ENCODE data around the gene CDH24.

The CDH24 gene, protein sequence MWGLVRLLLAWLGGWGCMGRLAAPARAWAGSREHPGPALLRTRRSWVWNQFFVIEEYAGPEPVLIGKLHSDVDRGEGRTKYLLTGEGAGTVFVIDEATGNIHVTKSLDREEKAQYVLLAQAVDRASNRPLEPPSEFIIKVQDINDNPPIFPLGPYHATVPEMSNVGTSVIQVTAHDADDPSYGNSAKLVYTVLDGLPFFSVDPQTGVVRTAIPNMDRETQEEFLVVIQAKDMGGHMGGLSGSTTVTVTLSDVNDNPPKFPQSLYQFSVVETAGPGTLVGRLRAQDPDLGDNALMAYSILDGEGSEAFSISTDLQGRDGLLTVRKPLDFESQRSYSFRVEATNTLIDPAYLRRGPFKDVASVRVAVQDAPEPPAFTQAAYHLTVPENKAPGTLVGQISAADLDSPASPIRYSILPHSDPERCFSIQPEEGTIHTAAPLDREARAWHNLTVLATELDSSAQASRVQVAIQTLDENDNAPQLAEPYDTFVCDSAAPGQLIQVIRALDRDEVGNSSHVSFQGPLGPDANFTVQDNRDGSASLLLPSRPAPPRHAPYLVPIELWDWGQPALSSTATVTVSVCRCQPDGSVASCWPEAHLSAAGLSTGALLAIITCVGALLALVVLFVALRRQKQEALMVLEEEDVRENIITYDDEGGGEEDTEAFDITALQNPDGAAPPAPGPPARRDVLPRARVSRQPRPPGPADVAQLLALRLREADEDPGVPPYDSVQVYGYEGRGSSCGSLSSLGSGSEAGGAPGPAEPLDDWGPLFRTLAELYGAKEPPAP

DNA sequence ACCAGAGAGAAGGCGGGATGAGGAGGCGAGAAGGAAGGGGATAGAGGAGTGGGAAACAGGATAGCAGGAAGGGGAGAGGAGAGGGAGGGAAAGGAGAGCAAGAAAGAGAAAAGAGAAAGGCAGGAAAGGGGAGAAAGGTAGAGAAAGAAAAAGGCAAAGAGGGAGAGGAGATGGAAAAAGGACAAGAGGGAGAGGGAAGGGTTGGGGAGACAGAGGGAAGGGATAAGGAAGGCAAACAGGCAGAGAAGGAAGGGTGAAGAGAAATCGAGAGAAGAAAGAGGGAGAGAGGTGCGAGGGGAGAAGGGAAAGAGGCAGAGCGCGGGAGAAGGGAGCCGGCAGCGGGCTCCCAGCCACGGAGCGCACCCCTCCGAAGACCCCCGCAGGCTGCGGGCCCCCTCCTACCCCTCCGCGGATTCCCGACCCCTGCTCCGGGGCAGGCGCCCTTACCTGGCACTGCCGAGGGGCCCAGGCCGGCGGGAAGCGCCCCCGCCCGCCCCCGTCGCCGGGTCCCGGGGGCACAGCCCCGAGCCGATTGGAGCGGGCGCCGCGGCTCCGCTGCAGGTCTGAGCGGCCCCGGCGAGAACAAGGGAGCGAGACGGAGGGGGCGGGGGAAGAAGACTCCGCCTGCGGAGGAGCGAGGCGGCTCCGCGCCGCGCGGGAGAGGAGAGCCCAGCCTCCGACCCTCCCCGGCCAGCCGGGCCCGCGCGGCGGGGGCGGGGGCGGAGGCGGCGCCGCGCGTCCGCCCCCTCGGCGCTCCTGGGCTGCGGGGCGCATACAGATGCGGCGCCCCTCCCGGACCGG lies at the start of gene CDH24:
Gene CDH24 (minus strand): TSS at position 565 of the 801 bp plus-strand sequence. CDS start 1,787 bp downstream, outside the sequence.
- peak; percentile 84 for DNase-seq

DNA sequence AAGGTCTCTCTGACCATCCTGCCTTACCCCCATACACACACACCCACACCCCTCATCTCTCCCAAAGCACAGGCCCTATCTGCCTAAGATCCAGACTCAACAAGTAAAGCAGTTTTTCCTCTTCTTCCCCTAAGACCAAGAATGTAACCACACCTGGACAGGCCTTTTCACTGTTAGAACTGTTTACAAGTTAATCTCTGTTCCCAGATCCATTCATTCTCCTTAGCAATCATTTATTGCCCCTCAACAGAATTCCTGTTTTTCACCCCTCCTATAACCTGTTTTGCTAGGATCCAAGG lies 49.4 kb upstream of the CDH24 start:
- DNase-seq: no peak

DNA sequence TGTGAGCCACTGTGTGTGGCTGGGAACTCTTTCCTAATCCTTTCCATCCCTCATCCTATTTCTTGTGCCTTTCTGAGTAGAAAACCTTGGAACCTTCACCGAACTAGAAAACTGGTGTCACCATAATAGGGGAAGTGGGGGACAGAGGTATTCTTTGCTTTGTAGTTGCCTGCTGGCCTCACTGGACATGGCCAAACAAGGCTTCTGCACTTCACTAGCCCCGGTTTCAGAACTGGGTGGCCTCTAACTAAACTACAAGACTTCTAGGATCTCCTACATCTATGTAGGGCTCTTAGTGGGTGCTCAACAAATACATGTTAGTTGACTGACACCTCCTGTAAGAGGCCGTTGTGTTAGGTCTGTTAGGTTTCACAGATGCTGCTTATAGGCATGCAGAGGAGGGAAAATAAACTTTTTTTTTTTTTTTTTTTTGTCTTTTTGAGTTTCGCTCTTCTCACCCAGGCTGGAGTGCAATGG lies 48.1 kb upstream of the CDH24 start:
- no peak for DNase-seq

DNA sequence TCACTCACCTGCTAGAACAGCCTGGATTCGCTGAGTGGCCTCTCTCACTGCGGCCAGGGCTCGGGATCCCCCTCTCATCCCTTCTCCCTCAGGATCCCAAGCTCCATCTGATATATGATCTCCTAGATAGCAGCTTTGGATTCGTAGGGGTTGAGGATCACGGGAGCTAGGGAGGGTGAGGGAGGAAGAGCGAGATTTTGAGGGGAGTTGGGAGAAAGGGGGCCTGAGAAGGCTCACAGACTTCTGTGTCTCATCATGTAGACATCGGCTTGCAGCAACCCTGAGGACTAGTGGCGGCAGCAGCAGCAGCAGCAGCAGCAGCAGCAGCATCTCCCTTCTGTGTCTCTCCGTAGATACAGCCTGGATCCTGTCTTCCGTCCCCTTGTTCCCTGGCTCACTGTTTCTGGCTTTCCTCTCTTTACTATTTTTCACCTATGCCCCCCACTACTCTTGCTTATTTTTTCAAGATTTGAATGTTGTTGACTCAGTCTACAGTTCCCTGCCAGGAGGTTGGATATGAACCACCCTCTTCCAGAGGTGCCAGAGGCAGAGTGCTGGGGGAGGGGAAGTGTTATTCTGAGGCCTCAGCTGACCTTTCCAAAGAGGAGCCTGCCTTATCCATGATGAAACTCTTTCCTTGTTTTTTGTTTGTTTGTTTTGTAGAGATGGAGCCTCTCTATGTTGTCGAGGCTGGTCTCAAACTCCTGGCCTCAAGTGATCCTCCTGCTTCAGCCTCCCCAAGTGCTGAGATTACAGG lies 47.4 kb upstream of the CDH24 start, which contains the start of gene CIROP:
Gene CIROP (minus strand): TSS at position 399 of the 757 bp plus-strand sequence. CDS start 69 bp downstream, at position 330.
- no peak for DNase-seq

DNA sequence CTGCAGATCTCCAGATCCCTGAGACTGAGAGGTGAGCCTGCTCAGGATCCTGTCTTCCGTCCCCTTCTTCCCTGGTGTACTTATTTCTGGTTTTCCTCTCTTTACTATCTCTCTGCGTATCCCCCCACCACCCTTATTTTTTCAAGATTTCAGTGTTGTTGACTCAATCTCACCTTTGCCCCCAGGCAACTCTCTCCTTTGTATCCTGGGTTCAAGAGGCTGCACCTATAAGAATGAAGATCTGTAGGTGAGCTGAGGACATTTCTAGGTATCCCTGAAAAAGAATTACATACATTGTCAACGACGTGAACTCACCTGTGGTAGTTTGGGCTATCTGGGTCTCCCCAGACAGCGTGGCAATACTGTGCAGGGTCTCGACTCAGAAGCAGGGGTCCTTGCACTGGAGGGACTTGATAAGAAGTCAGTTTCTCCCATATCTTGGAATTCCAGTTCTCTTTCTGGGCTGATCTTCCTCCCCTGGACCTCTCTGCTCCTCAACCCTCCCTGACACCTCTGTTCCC lies 46.8 kb upstream of the CDH24 start:
- DNase-seq: no peak

DNA sequence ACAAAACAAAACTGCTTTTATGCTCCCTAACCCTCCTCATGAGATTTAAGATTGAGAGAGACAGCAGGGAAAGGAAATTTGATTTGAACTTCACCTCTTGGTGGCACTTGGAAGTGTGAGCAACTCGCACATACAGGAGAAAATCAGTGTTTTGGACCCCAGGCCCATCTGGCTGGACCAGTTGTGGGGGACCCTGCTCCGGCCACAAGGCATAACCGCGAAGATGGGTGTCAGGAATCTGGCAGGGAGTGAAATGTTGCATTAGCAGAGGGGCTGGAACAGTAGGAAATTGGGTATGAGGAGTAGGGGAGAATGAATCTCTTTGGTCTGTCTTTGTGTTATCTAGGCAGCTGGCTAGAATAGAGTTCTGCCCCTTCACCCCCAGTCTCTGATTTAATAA lies 46.3 kb upstream of the CDH24 start:
- no peak for DNase-seq

DNA sequence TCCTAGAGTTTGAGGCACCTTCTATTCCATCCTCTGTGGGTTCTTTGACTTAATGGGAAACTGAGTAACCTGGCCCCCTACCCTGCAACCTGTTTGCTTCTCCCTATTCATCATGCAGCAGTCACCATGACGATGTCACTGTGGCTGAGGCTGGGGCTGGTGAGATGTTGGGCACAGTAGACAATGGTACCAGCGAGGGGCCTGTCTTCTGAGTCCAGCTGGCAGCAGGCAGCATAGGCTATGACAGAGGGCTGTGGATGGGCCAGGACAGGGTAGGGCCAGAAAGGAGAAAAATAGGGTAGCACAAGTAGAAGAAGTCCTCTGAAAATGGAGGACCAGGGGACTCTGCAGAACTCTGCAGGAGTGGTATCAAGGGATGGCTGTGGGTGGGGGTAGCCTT lies 45.5 kb upstream of the CDH24 start:
- no peak for DNase-seq

DNA sequence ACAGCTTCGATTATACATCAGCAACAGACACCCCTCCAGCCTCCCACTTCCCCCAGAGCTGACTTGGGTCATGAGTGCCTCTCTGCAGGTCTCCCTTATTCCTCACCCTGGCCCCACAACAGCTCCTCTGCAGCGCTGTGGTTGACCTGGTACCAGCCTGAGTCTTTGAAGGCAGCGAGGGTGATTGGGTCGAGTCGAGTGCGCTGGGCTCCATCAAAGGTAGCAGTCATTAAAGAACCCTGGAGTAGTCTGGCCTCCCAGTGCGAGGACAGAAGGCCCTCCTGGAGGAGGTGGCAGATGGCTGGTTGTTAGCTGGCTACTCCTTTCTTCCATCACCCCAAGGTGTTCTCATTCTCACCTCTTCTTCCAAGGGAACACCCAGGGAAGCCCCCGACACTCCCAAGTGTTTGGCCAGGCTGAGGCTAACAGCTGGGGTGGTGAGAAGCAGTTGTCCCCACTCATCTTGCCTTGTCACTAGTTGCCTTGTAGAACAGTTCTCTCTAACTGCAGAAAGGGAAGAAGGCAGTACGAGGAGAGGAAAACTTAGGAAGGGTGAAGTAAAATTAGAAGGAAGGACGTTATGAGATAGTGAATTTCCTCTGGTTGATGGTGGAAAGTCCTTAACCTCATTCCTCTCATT lies 44.8 kb upstream of the CDH24 start:
- no peak for DNase-seq

DNA sequence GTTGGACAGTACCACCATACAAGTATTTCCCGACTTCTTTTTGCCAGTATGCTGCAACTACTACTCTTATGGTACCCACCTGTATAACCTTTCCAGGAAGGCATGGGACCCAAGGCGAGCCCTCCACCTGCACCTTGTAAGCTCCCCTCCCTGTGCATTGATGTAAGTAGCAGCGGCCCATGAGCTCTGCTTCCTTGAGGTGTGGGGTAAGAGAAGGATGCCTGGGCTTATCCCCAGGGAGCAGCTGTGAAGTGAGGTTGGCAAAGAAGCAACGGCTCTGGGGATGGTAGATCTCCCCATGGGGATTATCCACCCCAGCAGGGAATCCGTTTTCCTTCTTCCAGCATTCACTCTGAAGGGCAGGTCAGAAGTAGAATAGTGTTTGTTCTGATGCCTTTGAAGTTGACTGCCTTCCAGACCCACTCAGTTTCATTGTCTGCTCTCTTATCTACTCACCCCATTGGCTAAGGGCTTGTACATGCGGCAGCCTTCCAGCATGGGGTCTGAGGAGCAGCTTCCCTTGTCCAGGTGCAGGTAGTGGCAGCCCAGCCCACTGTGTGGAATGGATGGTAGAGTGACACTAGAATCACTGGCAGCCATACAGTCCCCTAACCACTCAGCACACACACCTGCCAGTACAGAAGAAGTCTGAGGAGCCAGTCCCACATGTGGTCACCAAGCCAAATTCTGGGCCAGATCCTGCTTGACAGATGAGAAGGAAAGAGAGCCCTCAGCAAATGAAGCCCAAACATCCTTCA lies 44.1 kb upstream of the CDH24 start:
- no peak for DNase-seq

DNA sequence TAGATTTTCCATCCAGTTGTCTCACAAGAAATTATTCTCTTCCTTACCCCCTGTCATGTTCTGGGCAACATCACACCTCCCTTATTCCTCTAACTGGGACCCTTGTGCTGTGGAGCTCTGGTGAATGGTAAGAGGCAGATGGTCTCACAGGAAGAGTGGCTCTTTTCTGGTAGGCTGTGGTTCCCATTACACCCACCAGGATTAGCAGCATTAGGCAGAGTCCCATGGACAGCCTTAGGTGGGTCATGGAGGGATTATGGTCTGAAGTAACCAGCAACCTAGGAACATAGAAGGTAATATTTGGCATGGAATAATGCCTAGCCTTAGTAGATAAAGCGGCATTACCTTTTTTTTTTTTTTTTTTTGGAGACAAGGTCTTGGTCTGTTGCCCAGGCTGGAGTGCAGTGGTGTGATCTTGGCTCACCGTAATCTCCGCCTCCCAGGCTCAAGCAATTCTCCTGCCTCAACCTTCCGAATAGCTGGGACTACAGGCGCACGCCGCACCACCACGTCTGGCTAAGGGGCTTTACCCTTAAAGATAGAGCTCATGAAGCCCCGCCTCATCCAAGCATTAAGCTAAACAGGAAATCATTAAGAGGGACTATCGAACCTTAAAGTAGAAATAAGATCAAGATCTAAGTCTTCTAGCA lies 42.0 kb upstream of the CDH24 start:
- no peak for DNase-seq

DNA sequence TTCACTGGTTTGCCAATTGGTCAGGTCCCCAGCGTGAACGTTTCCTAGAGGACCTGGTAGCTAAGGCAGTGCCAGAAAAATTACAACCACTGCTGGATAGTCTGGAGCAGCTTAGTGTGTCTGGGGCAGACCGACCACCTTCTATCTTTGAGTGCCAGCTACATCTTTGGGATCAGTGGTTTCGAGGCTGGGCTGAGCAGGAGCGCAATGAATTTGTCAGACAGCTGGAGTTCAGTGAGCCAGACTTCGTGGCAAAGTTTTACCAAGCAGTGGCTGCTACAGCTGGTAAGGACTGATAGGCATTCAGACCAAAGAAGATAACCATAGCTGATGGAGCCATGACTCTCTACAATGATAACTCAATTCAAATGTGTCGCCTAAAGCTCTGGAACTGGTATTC lies 40.5 kb upstream of the CDH24 start:
- DNase-seq: no peak

DNA sequence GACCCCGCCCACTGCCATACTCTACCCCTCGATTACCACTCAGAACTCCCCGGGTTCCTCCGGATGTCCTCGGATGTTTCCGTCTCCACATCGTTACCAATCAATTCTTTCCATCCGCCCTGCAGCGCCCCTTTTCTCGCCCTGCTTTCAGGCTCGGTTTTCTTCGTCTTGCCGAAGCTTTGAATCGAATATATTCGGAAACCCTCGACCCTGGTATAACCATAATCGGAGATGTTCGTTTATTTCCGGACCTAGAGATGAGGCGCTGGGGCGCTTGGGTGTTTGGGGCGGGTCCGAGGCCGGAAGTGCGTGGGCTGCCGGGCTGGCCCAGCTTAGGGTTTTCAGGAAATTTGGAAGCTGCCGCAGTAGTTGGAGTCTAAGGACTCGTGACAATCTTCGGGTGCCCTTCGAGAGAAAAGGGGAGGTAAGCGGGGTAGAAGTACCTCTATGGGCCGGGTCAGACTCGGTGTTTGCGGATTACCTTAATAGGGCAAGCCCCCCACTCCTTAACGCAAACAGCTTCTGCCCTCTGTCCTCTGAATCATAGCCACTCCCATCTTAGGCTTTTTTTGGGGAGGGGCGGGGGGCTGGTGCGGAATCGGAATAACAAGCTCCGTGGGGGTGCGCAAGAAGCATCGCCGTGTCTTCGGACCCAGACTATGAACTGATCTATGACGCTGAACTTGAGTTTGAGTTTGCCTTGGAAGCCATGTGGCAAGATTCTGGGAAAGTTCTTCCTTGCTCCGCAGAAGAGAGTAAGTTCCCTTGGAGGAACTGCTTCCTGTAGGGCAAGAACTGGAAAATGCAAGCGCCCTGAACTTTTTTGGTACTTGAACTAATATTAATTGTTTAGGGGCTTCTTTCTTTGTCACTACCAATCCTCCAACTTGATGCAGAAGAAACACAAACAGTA lies 38.1 kb upstream of the CDH24 start, which contains the start of gene C14orf119:
Gene C14orf119 (plus strand): TSS at position 310 of the 913 bp plus-strand sequence. CDS start 2,154 bp downstream, outside the sequence.
- peak; percentile 100 for DNase-seq

DNA sequence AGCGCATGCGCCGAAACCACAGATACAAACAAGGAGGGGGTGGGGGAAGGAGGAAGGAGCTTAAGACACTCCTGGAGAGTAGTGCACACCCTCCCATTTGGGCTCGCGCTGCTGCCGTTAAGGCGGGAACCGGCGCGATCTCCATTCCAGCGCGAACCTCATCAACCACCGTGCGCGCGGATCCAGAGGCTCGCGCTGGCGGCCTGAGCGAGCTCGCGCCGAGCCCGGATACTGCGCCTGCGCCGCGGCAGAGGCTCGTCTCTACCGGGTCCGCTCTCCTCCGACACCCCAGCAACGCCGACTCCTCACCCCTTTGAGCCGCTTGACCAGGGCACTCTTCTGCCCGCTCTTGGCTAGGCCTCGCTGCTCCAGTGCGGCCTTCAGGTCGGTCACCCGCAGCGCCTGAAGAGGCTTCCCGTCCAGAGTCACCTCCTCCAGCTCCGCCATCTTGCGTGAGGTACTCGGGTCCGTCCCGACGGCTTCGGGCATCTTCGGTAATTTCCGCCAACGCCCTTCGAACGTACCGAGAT lies 37.4 kb upstream of the CDH24 start, which contains the start of gene ACIN1:
Gene ACIN1 (minus strand): TSS at position 471 of the 530 bp plus-strand sequence. CDS start 24 bp downstream, at position 447.
- peak; percentile 88 for DNase-seq

DNA sequence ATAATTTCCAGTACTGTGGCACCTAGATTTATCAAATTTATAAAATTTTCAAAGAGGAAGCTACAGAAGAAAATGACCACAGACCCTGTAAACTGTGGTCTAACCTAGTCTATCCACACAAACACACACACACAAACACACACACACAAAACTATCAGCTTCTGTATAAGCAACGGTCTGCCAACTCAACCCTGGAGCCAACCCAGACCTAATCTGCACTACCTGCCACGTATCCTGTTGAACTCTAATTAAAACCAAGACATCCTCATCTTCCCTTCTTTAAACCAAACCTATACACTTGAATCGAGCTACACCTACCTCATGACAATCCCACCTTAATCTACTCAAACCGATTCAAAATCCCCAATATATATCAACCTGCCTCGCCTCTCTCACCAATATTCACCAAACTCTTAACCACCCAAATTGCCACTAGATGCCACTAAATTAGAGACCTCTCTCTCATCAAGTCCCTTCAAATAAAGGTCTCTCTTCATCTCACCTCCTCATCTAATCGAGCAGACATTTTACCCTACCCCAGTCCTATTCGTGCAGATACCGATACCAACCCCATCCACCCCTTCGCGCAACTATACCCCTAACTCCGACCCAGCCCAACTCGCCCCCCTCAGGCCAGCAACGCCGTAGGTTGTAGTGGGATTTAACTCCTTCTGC lies 36.8 kb upstream of the CDH24 start:
- no peak for DNase-seq

DNA sequence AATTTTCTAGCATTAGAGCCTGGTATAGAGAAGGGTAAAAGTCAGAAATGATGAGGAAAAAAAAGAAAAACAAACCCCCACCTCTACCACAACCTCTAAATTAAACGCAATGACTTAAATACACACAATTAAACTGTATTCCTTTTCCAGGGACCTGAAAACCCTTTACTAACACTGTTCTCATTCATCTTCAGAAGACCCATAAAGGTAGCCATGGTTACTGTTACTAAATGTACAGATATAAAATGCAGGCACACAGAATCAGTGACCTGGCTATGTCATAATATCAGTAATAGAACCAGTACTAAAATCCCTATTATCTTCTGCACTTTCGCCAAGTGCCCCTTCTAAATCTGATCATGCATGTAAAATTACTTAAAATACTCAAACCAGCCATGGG lies 36.2 kb upstream of the CDH24 start:
- no peak for DNase-seq

DNA sequence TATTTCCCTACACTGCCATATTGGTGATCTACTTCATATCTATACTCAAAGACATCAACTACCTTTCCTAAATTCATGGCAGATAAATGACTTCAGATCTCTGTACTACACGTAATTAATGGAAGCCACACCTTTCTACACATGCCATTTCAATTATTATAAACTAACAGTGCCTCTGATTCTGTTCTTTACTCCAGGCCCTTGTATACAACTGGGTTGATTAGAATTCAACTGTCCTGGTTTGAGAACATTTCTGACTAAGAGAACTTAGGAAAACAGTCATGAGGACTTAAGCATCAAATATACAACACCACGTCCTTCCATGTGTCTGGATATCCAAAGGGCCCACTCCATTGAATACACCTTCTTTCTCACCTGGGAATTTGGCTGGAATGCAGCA lies 35.8 kb upstream of the CDH24 start:
- DNase-seq: no peak

DNA sequence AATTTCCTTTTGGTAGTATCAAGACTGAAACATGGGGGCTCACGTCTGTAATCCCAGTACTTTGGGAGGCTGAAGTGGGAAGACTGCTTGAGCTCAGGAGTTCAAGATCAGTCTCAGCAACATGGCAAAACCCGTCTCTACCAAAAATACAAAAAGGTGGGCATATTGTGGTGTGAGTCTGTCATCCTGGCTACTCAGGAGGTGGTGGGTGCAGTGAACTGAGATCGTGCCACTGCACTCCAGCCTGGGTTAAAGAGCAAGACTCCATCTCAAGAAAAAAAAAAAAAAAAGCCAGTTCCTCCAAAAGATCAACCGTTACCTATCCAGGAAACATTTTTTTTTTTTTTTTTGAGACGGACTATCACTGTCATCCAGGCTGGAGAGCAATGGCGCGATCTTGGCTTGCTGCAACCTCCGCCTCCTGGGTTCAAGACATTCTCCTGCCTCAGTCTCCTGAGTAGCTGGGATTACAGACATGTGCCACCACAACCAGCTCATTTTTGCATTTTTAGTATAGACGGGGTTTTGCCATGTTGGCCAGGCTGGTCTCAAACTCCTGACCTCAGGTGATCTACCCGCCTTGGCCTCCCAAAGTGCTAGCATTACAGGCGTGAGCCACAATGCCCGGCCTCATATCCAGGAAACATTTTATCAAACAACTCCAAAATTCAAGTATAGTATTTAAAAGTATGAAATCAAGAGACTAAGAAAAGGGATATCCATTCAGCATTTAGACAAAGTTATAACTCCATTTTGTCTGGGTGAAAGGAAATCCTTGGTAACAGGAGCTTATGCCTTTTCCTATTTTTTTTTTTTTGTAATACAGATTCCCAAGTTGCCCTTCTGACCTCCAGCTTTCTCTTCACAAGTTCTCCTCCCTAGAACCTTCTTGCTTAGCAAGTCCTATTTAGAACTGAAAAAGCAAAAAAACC lies 34.2 kb upstream of the CDH24 start:
- no peak for DNase-seq

Measured in left hindlimb (tissue), 1 donor.